ENCODE results near the gene GLRX5.

Gene GLRX5

DNA sequence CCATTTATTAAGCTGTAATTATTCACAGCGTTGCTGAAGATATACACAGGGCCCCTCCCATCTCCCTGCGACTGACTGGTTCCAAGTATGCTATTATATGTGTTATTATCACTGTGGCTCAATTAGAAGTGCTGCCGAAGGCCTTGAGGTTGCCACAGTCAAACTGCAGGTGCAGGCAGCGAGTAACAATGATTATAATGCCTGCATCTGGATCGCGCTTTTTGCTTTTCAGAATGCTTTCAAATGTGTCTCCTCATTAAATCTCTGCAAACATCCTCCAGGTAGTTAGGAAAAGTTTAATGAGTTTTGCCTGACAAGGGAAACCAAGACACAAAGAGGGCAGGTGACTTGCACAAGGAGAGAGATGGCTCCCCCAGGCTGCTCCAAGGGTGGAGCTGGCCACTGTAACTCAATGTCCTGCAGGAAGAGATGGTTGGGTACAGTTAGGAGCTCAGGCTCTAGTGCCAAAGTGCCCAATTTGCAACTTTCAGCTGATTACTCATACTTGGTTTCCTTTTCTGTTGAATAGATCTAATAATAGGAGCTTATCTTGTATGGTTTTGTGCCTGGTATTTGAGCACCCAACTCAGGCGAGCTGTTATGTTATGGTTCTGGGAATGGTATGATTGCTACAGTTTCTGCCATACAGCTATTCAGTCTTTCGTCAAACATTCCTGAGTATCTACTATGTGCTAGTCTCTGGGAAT, 16.7 kb upstream of the GLRX5 start:
- peak overlapping the region; percentile 80 for H3K27ac ChIP-seq (ENCODE audit: low read depth, low read length)

GRCh38 chr14:95519699-95520098, 15.2 kb upstream of the GLRX5 start:
- peak overlapping the region; percentile 16 for H2AFZ ChIP-seq (ENCODE audit: low read length, unreplicated experiment)
- no peaks in the 10 kb centered on the region for H3K36me3 ChIP-seq (ENCODE audit: insufficient read depth, low read length)
- no peaks in the 10 kb centered on the region for H3K27me3 ChIP-seq (ENCODE audit: insufficient read depth, low read length)
- peaks cover 81% of the 10 kb centered on the region for H3K4me1 ChIP-seq (ENCODE audit: control insufficient read depth, insufficient read depth, low read length, unreplicated experiment)
- H3K27ac ChIP-seq (ENCODE audit: low read depth, low read length), result peak overlapping the region; percentile 80
- H3K4me3 ChIP-seq (ENCODE audit: low read depth, low read length), result peak overlapping the region; percentile 12
- peaks cover 12% of the 10 kb centered on the region for H3K79me2 ChIP-seq (ENCODE audit: control insufficient read depth, insufficient read depth, low read length, unreplicated experiment)

More for the DNA sequence above, 16.7 kb upstream of the GLRX5 start:
- Histone ChIP-seq H3K36me3 (ENCODE audit: insufficient read depth, low read length) (no peaks in the 10 kb centered on the region), H3K27me3 (ENCODE audit: insufficient read depth, low read length) (no peaks in the 10 kb centered on the region), H3K4me1 (ENCODE audit: control insufficient read depth, insufficient read depth, low read length, unreplicated experiment) (peaks cover 70% of the 10 kb centered on the region), H3K79me2 (ENCODE audit: control insufficient read depth, insufficient read depth, low read length, unreplicated experiment) (peaks cover 19% of the 10 kb centered on the region), H3K4me3 (ENCODE audit: low read depth, low read length) (peak overlapping the region; percentile 26; the same call in 1 of the 2 replicates), H2AFZ (ENCODE audit: low read length, unreplicated experiment) (no peak overlapping the region)

- Histone ChIP-seq H3K79me2 (ENCODE audit: control insufficient read depth, insufficient read depth, low read length, unreplicated experiment) (peaks cover 6% of the 10 kb centered on the region), H2AFZ (ENCODE audit: low read length, unreplicated experiment) (peak overlapping the region; percentile 16), H3K27ac (ENCODE audit: low read depth, low read length) (peak overlapping the region; percentile 80), H3K4me1 (ENCODE audit: control insufficient read depth, insufficient read depth, low read length, unreplicated experiment) (peaks cover 80% of the 10 kb centered on the region), H3K4me3 (ENCODE audit: low read depth, low read length) (peak overlapping the region; percentile 12; the same call in 1 of the 2 replicates), H3K36me3 (ENCODE audit: insufficient read depth, low read length) (no peaks in the 10 kb centered on the region), H3K27me3 (ENCODE audit: insufficient read depth, low read length) (no peaks in the 10 kb centered on the region)
Measured at GRCh38 chr14:95520346-95520745, 14.5 kb upstream of the GLRX5 start.

DNA sequence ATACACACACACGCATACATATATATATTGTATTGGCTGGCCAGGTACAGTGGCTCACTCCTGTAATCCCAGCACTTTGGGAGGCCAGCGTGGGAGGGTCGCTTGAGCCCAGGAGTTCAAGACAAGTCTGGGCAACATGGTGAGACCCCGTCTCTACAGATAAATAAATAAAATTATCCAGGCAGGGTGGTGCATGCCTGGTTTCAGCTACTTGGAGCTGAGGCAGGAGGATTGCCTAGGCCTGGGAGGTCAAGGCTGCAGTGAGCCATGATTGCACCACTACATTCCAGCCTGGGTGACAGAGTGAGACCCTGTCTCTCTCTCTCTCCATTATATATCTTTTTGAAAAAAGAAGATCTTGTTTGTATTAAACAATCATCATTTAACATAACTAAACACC, 13.8 kb upstream of the GLRX5 start:
- H3K79me2 ChIP-seq (ENCODE audit: control insufficient read depth, insufficient read depth, low read length, unreplicated experiment), result no peaks in the 10 kb centered on the region
- peaks cover 80% of the 10 kb centered on the region for H3K4me1 ChIP-seq (ENCODE audit: control insufficient read depth, insufficient read depth, low read length, unreplicated experiment)
- H3K27ac ChIP-seq (ENCODE audit: low read depth, low read length), result no peak overlapping the region
- no peaks in the 10 kb centered on the region for H3K27me3 ChIP-seq (ENCODE audit: insufficient read depth, low read length)
- no peaks in the 10 kb centered on the region for H3K36me3 ChIP-seq (ENCODE audit: insufficient read depth, low read length)
- no peak overlapping the region for H2AFZ ChIP-seq (ENCODE audit: low read length, unreplicated experiment)
- H3K4me3 ChIP-seq (ENCODE audit: low read depth, low read length), result no peak overlapping the region

GRCh38 chr14:95522116-95522515, 12.7 kb upstream of the GLRX5 start:
- Histone ChIP-seq H3K4me1 (ENCODE audit: control insufficient read depth, insufficient read depth, low read length, unreplicated experiment) (peaks cover 87% of the 10 kb centered on the region), H3K79me2 (ENCODE audit: control insufficient read depth, insufficient read depth, low read length, unreplicated experiment) (no peaks in the 10 kb centered on the region), H3K36me3 (ENCODE audit: insufficient read depth, low read length) (no peaks in the 10 kb centered on the region), H3K27ac (ENCODE audit: low read depth, low read length) (no peak overlapping the region), H3K27me3 (ENCODE audit: insufficient read depth, low read length) (no peaks in the 10 kb centered on the region), H3K4me3 (ENCODE audit: low read depth, low read length) (no peak overlapping the region), H2AFZ (ENCODE audit: low read length, unreplicated experiment) (no peak overlapping the region)

DNA sequence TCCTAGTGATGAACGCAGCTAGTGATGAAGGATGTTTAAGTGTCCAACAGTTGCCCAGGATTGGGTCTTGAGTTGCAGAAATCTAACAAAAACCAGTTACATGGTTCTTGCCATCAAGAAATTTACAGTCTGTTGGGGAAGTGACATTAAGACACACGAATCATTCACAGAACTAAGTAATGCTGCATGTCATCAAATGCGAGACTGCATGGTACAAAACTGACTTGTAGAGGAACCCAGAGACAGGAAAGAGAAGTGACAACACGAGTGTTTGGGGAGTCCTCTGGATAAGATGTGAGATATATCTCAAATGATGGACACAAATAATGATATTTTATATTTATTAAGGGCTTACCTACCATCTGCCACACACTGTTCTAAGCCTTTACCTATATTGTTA, 12.3 kb upstream of the GLRX5 start:
- Histone ChIP-seq H3K27ac (ENCODE audit: low read depth, low read length) (peak overlapping the region; percentile 89; the same call in 1 of the 2 replicates), H3K27me3 (ENCODE audit: insufficient read depth, low read length) (no peaks in the 10 kb centered on the region), H3K4me3 (ENCODE audit: low read depth, low read length) (no peak overlapping the region), H2AFZ (ENCODE audit: low read length, unreplicated experiment) (no peak overlapping the region), H3K79me2 (ENCODE audit: control insufficient read depth, insufficient read depth, low read length, unreplicated experiment) (no peaks in the 10 kb centered on the region), H3K36me3 (ENCODE audit: insufficient read depth, low read length) (no peaks in the 10 kb centered on the region), H3K4me1 (ENCODE audit: control insufficient read depth, insufficient read depth, low read length, unreplicated experiment) (peaks cover 83% of the 10 kb centered on the region)

DNA sequence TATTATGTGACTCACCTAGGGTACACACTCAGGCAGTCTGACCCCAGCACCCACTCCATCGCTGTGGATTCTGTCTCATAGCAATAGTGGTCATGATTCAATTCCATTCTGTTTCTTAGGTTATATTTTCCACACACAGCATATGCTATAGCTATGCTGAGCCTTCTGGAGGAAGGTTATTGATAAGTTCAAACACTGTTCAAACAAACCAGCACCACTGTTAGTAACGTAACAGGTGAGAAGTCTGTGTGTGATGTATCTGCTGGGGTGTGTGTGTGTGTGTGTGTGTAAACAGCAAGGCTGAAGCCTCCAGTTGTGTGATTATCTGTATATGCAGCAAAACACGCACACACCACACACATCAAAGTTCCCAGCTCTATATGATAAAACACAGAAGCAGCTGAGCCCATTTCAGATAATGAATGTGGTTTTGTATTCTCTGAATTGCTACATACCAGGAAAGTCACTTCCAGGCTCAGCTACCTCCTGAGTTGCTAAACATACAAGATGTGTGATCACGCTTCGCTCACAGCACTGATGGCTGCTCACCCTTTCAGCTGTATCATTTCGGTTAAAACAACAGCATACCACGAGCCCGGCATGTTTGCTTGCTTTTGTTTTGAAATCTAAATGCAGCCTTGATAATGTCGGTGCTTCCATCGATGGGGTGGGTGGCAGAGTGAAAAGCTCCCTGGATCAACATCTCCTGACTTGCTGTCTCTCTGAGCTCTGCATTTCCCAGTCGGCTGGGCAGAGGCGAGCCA, 11.6 kb upstream of the GLRX5 start:
- H3K27ac ChIP-seq (ENCODE audit: low read depth, low read length), result peak overlapping the region; percentile 89
- H3K4me3 ChIP-seq (ENCODE audit: low read depth, low read length), result peak overlapping the region; percentile 44
- no peaks in the 10 kb centered on the region for H3K79me2 ChIP-seq (ENCODE audit: control insufficient read depth, insufficient read depth, low read length, unreplicated experiment)
- H3K27me3 ChIP-seq (ENCODE audit: insufficient read depth, low read length), result no peaks in the 10 kb centered on the region
- H3K4me1 ChIP-seq (ENCODE audit: control insufficient read depth, insufficient read depth, low read length, unreplicated experiment), result peaks cover 76% of the 10 kb centered on the region
- H2AFZ ChIP-seq (ENCODE audit: low read length, unreplicated experiment), result no peak overlapping the region
- no peaks in the 10 kb centered on the region for H3K36me3 ChIP-seq (ENCODE audit: insufficient read depth, low read length)

DNA sequence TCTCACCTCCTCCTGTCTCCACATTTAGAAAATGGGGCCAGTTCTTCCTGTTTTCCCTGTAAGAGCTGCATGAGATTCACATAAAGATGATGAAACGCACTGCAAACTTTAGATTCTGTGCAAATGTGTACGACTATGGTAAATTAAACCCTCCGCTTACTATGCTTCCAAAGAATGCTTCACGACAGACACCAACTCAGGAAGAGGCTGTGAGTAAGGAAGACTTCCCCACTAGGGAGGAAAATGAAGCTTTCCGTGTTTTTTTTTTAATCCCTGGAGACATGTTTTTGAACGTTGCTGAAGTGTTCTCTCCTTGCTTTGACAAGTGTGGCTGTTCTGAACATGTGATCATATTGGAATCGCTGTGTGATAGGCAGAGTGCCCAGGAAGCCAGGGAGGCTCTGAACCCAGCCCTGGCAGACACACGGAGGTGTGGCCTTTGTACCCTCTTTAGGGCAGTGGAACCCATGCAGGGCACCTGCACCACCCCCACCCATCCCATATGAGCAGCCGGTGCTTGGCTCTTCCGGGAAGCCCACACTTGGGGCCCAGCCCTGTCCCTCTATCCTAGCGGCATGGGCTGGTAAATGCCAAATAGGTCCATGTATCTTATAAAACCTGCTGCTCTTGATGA, 10.9 kb upstream of the GLRX5 start:
- H3K4me3 ChIP-seq (ENCODE audit: low read depth, low read length), result peak overlapping the region; percentile 44; the same call in 1 of the 2 replicates
- H2AFZ ChIP-seq (ENCODE audit: low read length, unreplicated experiment), result no peak overlapping the region
- H3K4me1 ChIP-seq (ENCODE audit: control insufficient read depth, insufficient read depth, low read length, unreplicated experiment), result peaks cover 70% of the 10 kb centered on the region

GRCh38 chr14:95524706-95525512, 9.9 kb upstream of the GLRX5 start:
- H3K27ac ChIP-seq (ENCODE audit: low read depth, low read length), result peak overlapping the region; percentile 89; the same call in 1 of the 2 replicates

More for the DNA sequence above, 10.9 kb upstream of the GLRX5 start:
- no peaks in the 10 kb centered on the region for H3K27me3 ChIP-seq (ENCODE audit: insufficient read depth, low read length)
- no peaks in the 10 kb centered on the region for H3K36me3 ChIP-seq (ENCODE audit: insufficient read depth, low read length)
- no peaks in the 10 kb centered on the region for H3K79me2 ChIP-seq (ENCODE audit: control insufficient read depth, insufficient read depth, low read length, unreplicated experiment)
- H3K27ac ChIP-seq (ENCODE audit: low read depth, low read length), result peak overlapping the region; percentile 89

DNA sequence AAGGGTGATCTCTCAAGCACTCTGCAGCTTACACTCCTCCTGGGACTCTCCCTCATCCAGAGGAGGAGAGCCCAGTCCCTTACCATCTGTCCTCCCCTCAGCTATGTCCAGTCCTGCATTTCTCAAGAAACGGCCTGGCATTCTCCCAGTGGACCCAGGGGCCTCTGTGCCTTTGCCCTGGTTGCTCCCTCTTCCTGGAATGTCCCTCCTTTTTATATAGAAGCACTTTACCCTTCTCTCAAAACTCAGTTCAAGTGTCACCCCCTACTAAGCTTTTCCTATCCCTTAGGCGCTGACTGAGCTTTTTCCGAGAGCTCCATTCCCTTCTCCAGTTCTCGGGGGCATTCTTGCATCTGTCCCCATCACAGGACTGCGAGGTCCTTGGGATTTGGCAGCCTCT, 8.9 kb upstream of the GLRX5 start:
- peaks cover 65% of the 10 kb centered on the region for H3K4me1 ChIP-seq (ENCODE audit: control insufficient read depth, insufficient read depth, low read length, unreplicated experiment)
- H3K79me2 ChIP-seq (ENCODE audit: control insufficient read depth, insufficient read depth, low read length, unreplicated experiment), result peaks cover 15% of the 10 kb centered on the region
- no peaks in the 10 kb centered on the region for H3K36me3 ChIP-seq (ENCODE audit: insufficient read depth, low read length)
- no peak overlapping the region for H2AFZ ChIP-seq (ENCODE audit: low read length, unreplicated experiment)
- H3K27ac ChIP-seq (ENCODE audit: low read depth, low read length), result peak overlapping the region; percentile 66; the same call in 1 of the 2 replicates
- no peak overlapping the region for H3K4me3 ChIP-seq (ENCODE audit: low read depth, low read length)
- no peaks in the 10 kb centered on the region for H3K27me3 ChIP-seq (ENCODE audit: insufficient read depth, low read length)

More at GRCh38 chr14:95524706-95525512, 9.9 kb upstream of the GLRX5 start:
- H3K4me1 ChIP-seq (ENCODE audit: control insufficient read depth, insufficient read depth, low read length, unreplicated experiment), result peaks cover 66% of the 10 kb centered on the region
- H3K36me3 ChIP-seq (ENCODE audit: insufficient read depth, low read length), result no peaks in the 10 kb centered on the region
- no peaks in the 10 kb centered on the region for H3K27me3 ChIP-seq (ENCODE audit: insufficient read depth, low read length)
- no peak overlapping the region for H2AFZ ChIP-seq (ENCODE audit: low read length, unreplicated experiment)
- no peak overlapping the region for H3K4me3 ChIP-seq (ENCODE audit: low read depth, low read length)
- H3K79me2 ChIP-seq (ENCODE audit: control insufficient read depth, insufficient read depth, low read length, unreplicated experiment), result peaks cover 4% of the 10 kb centered on the region
